Hematopoietic multipotent progenitor cell treated with erythropoietin and hydrocortisone succinate and interleukin-3 and kit ligand, for 6 days (in vitro differentiated cells): Measurements from ENCODE around the gene ZNF497.
"Not testable (repeated sequence)": the region's sequence is repeated elsewhere in the genome, so short reads cannot be mapped to it uniquely, and the experiment has no call there.

Experiments
- DNase-seq: peaks from one replicate; pipeline ENCODE4 v3.0.0-alpha.2; 2015

ZNF497 gene

GRCh38 chr19:58366585-58367430, 4.3 kb upstream of the ZNF497 start:
- peak; percentile 33 for DNase-seq

GRCh38 chr19:58364146-58364545, 1.6 kb upstream of the ZNF497 start:
- DNase-seq = peak; percentile 82

DNA sequence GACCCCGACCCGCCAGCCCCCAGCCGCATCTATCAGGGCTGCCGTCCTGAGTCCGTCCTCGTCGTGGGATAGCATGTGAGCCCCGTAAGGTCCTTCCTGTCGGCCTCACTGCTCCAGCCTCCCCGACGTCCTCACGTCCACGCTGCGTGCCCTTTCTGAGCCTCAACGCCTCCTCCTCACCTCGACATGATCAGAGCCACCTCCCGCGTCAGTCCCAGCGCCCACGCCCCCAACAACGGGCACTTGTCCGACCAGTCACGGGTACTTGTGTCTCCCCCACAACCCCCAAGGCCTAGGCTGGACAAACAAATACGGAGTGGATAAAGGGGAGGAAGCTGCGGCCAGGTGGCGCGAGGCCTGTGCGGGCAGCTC, 665 bp downstream of the ZNF497 start:
- peak; percentile 79 for DNase-seq

DNA sequence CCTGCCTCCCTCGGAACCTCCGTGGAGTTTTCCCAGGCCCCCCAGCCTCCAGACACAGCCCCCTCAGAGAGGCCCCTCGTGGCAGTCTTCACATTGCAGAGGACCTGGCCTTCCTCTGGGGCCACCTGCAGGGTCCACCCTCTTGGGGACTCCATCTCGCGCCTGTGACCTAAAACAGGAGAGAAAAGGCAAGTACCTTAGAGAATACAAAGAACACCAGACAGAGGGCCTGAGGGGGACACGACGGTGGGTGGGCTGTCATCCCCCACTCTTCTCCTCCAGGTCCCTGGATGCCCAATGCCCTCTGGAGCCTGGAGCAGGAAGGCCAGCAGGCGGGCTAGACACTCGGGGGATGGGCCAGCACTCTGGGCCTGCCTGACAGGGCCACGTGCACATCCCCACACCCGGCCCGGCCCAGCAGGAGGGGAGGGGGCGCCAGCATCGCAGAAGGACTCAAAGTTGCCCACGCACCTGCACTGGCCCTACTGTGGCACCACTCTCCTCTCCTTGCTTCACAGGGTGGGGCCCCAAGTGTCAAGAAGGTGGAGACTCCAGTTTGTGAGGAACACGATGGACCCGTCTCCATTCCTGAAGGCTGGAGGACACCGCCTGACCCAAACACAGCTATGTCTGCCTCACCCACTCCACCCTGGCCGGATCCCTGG, 4.9 kb downstream of the ZNF497 start:
- no peak for DNase-seq

GRCh38 chr19:58356766-58357480, 5.6 kb downstream of the ZNF497 start:
- no peak for DNase-seq

DNA sequence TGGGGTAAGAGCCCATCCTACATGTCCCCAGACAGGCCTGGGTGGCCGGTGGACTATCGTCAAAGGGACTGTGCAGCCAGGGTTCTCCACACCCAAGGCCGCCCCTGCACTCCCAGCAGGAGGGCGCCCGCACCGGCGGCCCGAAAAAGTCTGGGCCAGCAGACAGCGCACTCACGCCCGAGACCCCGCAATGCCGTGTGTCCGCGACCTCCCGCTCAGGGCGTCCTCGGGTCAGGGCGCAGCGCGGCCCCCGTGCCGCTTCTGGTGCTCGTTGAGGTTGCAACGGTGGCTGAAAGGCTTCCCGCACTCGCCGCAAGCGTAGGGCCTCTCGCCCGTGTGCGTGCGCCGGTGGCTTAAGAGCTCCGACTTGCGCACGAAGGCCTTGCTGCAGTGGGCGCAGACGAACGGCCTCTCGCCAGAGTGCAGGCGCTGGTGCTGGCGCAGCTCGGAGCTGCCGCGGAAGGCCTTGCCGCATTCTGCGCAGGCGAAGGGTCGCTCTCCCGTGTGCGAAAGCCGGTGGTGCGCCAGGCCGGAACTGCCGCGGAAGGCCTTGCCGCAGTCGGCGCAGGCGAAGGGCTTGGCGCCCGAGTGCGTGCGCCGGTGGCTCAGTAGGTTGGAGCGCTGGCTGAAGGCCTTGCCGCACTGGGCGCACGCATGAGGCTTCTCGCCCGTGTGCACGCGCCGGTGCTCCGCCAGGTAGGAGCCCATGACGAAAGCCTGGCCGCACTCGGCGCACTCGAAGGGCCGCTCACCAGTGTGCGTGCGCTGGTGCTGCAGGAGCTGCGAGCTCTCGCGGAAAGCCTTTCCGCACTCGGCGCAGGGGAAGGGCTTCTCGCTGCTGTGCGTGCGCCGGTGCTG, 6.4 kb downstream of the ZNF497 start:
- peak; percentile 55 for DNase-seq

GRCh38 chr19:58355215-58355796, 7.2 kb downstream of the ZNF497 start:
- DNase-seq = no peak

GRCh38 chr19:58354478-58355030, 8.0 kb downstream of the ZNF497 start:
- no peak for DNase-seq

- no peak for DNase-seq
These were observed 8.7 kb downstream of the ZNF497 start for GRCh38 chr19:58353717-58354477.

GRCh38 chr19:58352760-58353671, 9.5 kb downstream of the ZNF497 start, which contains the start of gene A1BG:
A1BG (minus strand) TSS chr19:58353492; CDS start chr19:58353437, 55 bp downstream.
- DNase-seq = no peak

DNA sequence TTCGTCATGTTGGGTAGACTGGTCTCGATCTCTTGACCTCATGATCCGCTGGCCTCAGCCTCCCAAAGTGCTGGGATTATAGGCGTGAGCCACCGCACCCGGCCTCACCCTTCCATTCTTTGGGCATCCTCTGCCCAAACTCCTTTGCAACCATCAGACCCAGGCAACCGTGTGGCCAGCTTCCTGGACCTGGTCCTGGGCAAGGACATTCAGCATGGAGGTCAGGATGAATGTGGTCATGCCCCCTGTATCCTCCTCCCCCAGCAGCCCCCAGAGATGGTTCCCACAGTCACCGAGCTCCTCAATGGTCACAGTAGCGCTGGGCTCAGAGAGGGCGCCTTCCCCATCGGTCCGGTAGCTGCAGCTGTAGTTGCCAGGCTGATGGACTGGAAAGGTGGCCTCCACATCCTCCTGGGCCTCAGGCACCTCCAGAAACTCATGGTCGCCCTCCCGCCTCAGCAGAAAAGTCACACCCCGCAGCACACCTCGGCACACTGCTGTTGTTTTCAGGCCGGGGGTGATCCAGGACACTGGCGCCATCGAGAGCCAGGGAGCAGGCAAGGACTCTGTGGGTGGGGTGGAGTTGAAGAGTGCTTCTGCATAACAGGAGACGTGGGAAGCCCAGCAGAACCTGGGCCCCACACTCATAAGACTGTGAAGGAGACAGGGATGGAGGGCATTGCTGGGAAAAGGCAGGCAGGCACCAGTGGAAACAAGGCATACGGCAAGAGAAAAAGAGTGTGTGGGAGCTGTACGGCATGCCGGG, 10.4 kb downstream of the ZNF497 start:
- DNase-seq = no peak

- DNase-seq = no peak
These were observed 11.0 kb downstream of the ZNF497 start for GRCh38 chr19:58351558-58351878.

GRCh38 chr19:58350871-58351557, 11.5 kb downstream of the ZNF497 start:
- no peak for DNase-seq

DNA sequence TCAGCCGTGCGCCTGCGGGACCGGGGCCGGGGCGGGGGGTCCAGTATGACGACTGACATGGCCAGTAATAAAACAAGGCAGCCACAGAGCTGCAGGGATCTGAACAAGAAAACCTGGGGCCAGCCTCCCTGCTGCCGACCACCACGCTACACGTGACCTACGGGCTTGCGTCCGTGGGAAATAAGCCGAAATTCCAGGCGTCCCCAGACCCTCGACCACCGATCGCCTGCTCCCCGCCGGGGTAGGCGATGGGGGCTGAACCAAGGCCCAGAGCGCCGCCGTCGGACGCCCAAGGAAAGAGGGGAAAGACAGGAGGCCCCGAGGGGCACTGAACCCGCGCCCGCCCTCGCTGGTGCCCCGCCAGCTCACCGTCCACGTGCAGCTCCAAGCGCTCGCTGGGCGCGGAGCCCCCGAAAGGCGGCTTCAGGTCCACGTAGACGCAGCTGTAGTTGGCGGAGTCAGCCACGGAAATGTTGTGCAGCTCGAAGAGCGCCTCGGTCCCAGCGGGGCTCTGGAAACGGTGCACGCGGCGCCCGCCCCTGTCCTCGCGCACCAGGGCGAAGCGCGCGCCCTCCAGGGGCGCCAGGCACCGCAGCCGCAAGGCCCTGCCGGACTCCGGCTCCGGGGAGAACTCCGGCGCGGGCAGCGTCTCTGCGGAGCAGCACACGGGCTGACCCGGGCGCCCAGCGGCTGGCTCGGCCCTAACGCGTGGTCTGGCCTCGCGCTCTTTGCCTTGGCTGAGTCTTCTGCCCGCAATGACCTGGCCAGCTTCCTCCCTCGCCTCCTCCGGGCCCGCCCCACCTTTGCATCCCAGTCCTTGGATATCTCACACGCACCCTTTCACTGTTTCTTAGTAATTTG, 12.3 kb downstream of the ZNF497 start:
- no peak for DNase-seq

GRCh38 chr19:58349590-58349989, 13.0 kb downstream of the ZNF497 start:
- no peak for DNase-seq

DNA sequence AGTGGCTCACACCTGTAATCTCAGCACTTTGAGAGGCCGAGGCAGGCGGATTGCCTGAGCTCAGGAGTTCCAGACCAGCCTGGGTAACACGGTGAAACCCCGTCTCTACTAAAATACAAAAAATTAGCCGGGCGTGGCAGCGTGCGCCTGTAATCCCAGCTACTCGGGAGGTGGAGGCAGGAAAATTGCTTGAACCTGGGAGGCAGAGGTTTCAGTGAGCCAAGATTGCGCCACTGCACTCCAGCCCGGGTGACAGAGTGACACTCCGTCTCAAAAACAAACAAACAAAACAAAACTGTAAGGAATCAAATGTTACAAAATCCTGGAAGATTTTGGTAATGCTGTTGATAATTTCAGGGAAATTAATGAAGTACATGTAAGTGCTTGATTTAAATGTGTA, 14.5 kb downstream of the ZNF497 start:
- not testable (repeated sequence) for DNase-seq
